ENCODE measurements around the gene RTN4RL1.
A peak's percentile ranks its signal among the peaks of the same experiment; 100 is the strongest.

GRCh38 chr17:2067608-2068024 lies 42.5 kb upstream of the RTN4RL1 start:
- TF ChIP-seq CTCF (IDR thresholded peaks at IDR 0.05), result no peak
- TF ChIP-seq POLR2A (IDR thresholded peaks at IDR 0.05), result no peak
- TF ChIP-seq POLR2AphosphoS5 (IDR thresholded peaks at IDR 0.05; ENCODE audit: insufficient read depth in 1 of 2, low read depth in 1 of 2), result peak in 1 of 2 donors; percentile 38

Data from vagina (tissue), 2 donors.